Loucy (cell line): Measurements from ENCODE around the gene LPP.

Source experiments
- H2AFZ ChIP-seq: fragments of 200-600 bp; sonication (generic); 2 replicates; pipeline ENCODE4 v1.6.0; 2016; ENCODE audit warnings: antibody characterized with exemption, mild to moderate bottlenecking, low read length, moderate library complexity
- H3F3A ChIP-seq: fragments of 200-600 bp; 2 replicates; pipeline ENCODE4 v1.6.0; 2016; ENCODE audit warnings: antibody characterized with exemption, low read depth, mild to moderate bottlenecking
- H3K27me3 ChIP-seq: fragments of 200-600 bp; sonication (generic); 2 replicates; pipeline ENCODE4 v1.6.1; 2014; ENCODE audit warnings: low read length, mild to moderate bottlenecking; ENCODE audit not compliant: insufficient read depth, poor library complexity, severe bottlenecking
- H3K36me3 ChIP-seq: fragments of 200-600 bp; sonication (generic); 2 replicates; pipeline ENCODE4 v1.6.1; 2016; ENCODE audit warnings: low read length; ENCODE audit not compliant: insufficient read depth
- H3K4me1 ChIP-seq: fragments of 200-600 bp; sonication (generic); 2 replicates; pipeline ENCODE4 v1.5.1; 2014; ENCODE audit warnings: low read length, mild to moderate bottlenecking; ENCODE audit not compliant: insufficient read depth, poor library complexity, severe bottlenecking
- H3K4me2 ChIP-seq: fragments of 200-600 bp; sonication (generic); 2 replicates; pipeline ENCODE4 v1.6.0; 2014; ENCODE audit warnings: antibody characterized with exemption, low read length, low read depth, mild to moderate bottlenecking; ENCODE audit not compliant: poor library complexity, severe bottlenecking
- H3K4me3 ChIP-seq: fragments of 200-600 bp; sonication (generic); 2 replicates; pipeline ENCODE4 v1.5.1; 2014; ENCODE audit warnings: low read length, mild to moderate bottlenecking, mixed read lengths; ENCODE audit not compliant: poor library complexity, severe bottlenecking
- H3K79me2 ChIP-seq: fragments of 200-600 bp; sonication (generic); 2 replicates; pipeline ENCODE4 v1.6.1; 2014; ENCODE audit warnings: low read length; ENCODE audit not compliant: insufficient read depth
- H3K9ac ChIP-seq: fragments of 200-600 bp; sonication (generic); 2 replicates; pipeline ENCODE4 v1.6.0; 2014; ENCODE audit warnings: mild to moderate bottlenecking, low read depth, low read length, moderate library complexity; ENCODE audit not compliant: poor library complexity, severe bottlenecking
- H3K9me2 ChIP-seq: fragments of 200-600 bp; sonication (generic); replicated peaks from 2 replicates; pipeline ENCODE4 v1.6.1; 2016; ENCODE audit warnings: low read depth, low read length, mixed read lengths
- H3K9me3 ChIP-seq: fragments of 200-600 bp; sonication (generic); 2 replicates; pipeline ENCODE4 v1.6.1; 2014; ENCODE audit warnings: mild to moderate bottlenecking, antibody characterized with exemption, low read length, low read depth; ENCODE audit not compliant: insufficient read depth
- H4K20me1 ChIP-seq: fragments of 200-600 bp; sonication (generic); 2 replicates; pipeline ENCODE4 v1.6.0; 2014; ENCODE audit warnings: antibody characterized with exemption, low read length, mild to moderate bottlenecking; ENCODE audit not compliant: insufficient read depth, poor library complexity, severe bottlenecking
- CTCF ChIP-seq: fragments of 200-600 bp; sonication (generic); conservative IDR thresholded peaks from 2 replicates; pipeline ENCODE4 v1.5.1; 2014; ENCODE audit warnings: mild to moderate bottlenecking, antibody characterized with exemption, low read length
- EZH2phosphoT487 ChIP-seq: fragments of 200-600 bp; IDR thresholded peaks from 2 replicates; pipeline ENCODE4 v1.6.1; 2018; ENCODE audit warnings: antibody characterized with exemption, mild to moderate bottlenecking, moderate library complexity, borderline replicate concordance

Gene LPP

GRCh38 chr3:188602620-188603019, 448.7 kb downstream of the LPP start:
- H3K4me2 ChIP-seq: no peak overlapping the region
- no peak for TF ChIP-seq EZH2phosphoT487
- TF ChIP-seq CTCF: no peak
- H2AFZ ChIP-seq: no peak overlapping the region
- H3K27me3 ChIP-seq: no peaks in the 10 kb centered on the region
- no peaks in the 10 kb centered on the region for H3K36me3 ChIP-seq
- no peaks in the 10 kb centered on the region; the same call in 1 of the 2 replicates for H3F3A ChIP-seq
- no peaks in the 10 kb centered on the region for H3K9me3 ChIP-seq
- H3K79me2 ChIP-seq: no peaks in the 10 kb centered on the region
- no peak overlapping the region for H3K4me3 ChIP-seq
- no peaks in the 10 kb centered on the region for H3K9me2 ChIP-seq
- no peak overlapping the region for H3K9ac ChIP-seq
- no peaks in the 10 kb centered on the region for H3K4me1 ChIP-seq
- no peaks in the 10 kb centered on the region for H4K20me1 ChIP-seq

- H3K27me3 ChIP-seq: no peaks in the 10 kb centered on the region
- H3K9me3 ChIP-seq: 0 out of 2 replicates have a peak, but pooled peaks cover 5% of the 10 kb centered on the region
- no peak overlapping the region for H3K4me2 ChIP-seq
- H4K20me1 ChIP-seq: no peaks in the 10 kb centered on the region
- TF ChIP-seq CTCF (no peak), EZH2phosphoT487 (no peak)
- H3K79me2 ChIP-seq: no peaks in the 10 kb centered on the region
- peaks cover 7% of the 10 kb centered on the region; the same call in 1 of the 2 replicates for H3K36me3 ChIP-seq
- no peaks in the 10 kb centered on the region for H3K4me1 ChIP-seq
- no peak overlapping the region for H2AFZ ChIP-seq
- H3K4me3 ChIP-seq: no peak overlapping the region
- no peaks in the 10 kb centered on the region; the same call in 1 of the 2 replicates for H3F3A ChIP-seq
- H3K9me2 ChIP-seq: no peaks in the 10 kb centered on the region
- H3K9ac ChIP-seq: no peak overlapping the region
These were observed 450.7 kb downstream of the LPP start for GRCh38 chr3:188604651-188605050.

- peaks cover 13% of the 10 kb centered on the region for H3K36me3 ChIP-seq
- no peaks in the 10 kb centered on the region for H3K9me2 ChIP-seq
- no peaks in the 10 kb centered on the region; the same call in 1 of the 2 replicates for H3F3A ChIP-seq
- no peaks in the 10 kb centered on the region for H3K4me1 ChIP-seq
- no peak overlapping the region for H2AFZ ChIP-seq
- H4K20me1 ChIP-seq: no peaks in the 10 kb centered on the region
- no peaks in the 10 kb centered on the region for H3K79me2 ChIP-seq
- no peak for TF ChIP-seq EZH2phosphoT487
- no peak for TF ChIP-seq CTCF
- no peak overlapping the region for H3K9ac ChIP-seq
- no peaks in the 10 kb centered on the region for H3K27me3 ChIP-seq
- no peak overlapping the region for H3K4me3 ChIP-seq
- 0 out of 2 replicates have a peak, but pooled peaks cover 5% of the 10 kb centered on the region for H3K9me3 ChIP-seq
- H3K4me2 ChIP-seq: no peak overlapping the region
These were observed 451.3 kb downstream of the LPP start for GRCh38 chr3:188605231-188605630.
